Keratinocyte (primary cell): ENCODE measurements around the gene SPR.

Experiments used
- EZH2 ChIP-seq: IDR thresholded peaks from one replicate; pipeline ENCODE4 v1.6.1; 2012; ENCODE audit warnings: inconsistent platforms, mild to moderate bottlenecking, low read length, moderate library complexity
- TF ChIP-seq, protein P1 (sequence below), 3 experiments: IDR thresholded peaks in 1 of 3; conservative IDR thresholded peaks in 1 of 3; optimal IDR thresholded peaks in 1 of 3; 2 replicates in 2 of 3; 3 replicates in 1 of 3; pipeline versions ENCODE3 to v1.5.1; 2011; ENCODE audit warnings: low read length in 3 of 3, mild to moderate bottlenecking in 3 of 3, moderate library complexity in 2 of 3, control low read depth in 1 of 3, inconsistent platforms in 1 of 3; ENCODE audit not compliant: insufficient read depth in 2 of 3; ENCODE audit errors: extremely low read depth in 1 of 3

- no peak for TF ChIP-seq EZH2
- TF ChIP-seq, protein P1, sequence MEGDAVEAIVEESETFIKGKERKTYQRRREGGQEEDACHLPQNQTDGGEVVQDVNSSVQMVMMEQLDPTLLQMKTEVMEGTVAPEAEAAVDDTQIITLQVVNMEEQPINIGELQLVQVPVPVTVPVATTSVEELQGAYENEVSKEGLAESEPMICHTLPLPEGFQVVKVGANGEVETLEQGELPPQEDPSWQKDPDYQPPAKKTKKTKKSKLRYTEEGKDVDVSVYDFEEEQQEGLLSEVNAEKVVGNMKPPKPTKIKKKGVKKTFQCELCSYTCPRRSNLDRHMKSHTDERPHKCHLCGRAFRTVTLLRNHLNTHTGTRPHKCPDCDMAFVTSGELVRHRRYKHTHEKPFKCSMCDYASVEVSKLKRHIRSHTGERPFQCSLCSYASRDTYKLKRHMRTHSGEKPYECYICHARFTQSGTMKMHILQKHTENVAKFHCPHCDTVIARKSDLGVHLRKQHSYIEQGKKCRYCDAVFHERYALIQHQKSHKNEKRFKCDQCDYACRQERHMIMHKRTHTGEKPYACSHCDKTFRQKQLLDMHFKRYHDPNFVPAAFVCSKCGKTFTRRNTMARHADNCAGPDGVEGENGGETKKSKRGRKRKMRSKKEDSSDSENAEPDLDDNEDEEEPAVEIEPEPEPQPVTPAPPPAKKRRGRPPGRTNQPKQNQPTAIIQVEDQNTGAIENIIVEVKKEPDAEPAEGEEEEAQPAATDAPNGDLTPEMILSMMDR (optimal IDR thresholded peaks at IDR 0.05 in 1 of 3, IDR thresholded peaks at IDR 0.05 in 1 of 3, conservative IDR thresholded peaks at IDR 0.05 in 1 of 3; ENCODE audit: extremely low read depth in 1 of 3, insufficient read depth in 2 of 3, low read length in 3 of 3) = peak in 2 of 3 experiments; percentile 70 to 79
These were observed 5.4 kb downstream of the SPR start for GRCh38 chr2:72892506-72893173.
